ENCODE data around the gene PCDH12. TPM values are rescaled to one million over a fixed set of nuclear protein-coding genes. Genes with fewer than 3 reads are reported as not detected.

PCDH12 gene
- total RNA-seq, 1 experiment from 2014 or later, result 0.75 TPM

DNA sequence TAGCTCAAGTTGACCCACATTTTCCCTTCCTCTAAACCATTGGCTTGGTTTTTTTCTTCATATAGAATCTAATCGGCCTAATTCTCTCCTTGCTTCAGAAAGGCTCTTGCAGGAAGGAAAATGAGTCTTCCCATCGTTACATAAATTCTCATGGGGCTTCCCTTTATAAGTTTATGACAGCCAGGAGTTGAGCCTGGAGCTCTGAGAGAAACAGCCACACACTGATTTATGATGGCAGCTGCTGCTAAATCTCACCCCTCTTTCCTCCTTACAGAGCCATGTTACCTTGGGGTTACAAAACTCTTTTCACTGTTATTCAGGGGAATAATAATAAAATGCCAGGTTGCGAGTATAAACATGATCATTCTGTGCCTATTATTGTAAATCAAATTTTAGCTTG, 5.7 kb upstream of the PCDH12 start:
- DNase-seq (ENCODE audit: low spot score), result peak; percentile 26
- Histone ChIP-seq H3K36me3 (ENCODE audit: insufficient read depth, low read length, poor library complexity, severe bottlenecking) (no peaks in the 10 kb centered on the region), H3K4me3 (ENCODE audit: low read depth, low read length, poor library complexity, severe bottlenecking) (no peak overlapping the region), H3K27me3 (replicated peaks; ENCODE audit: insufficient read depth, low read depth, low read length, poor library complexity) (no peaks in the 10 kb centered on the region), H3K9me3 (ENCODE audit: low read depth, low read length, poor library complexity, severe bottlenecking) (no peaks in the 10 kb centered on the region), H3K4me1 (ENCODE audit: insufficient read depth, low read length, poor library complexity, severe bottlenecking) (peaks cover 17% of the 10 kb centered on the region), H3K27ac (ENCODE audit: low read depth, low read length, poor library complexity, severe bottlenecking) (peak overlapping the region; percentile 33)
- intact Hi-C loops (cut with micrococcal nuclease; ENCODE audit: unreplicated experiment), result no loop called here
- CTCF ChIA-PET, result no interaction called here
- POLR2A ChIA-PET (ENCODE audit: low non-redundant PET), result interaction anchor here (0.6 kb wide), 1 partner anchor 721 kb away, joined by 3 read pairs; no protein-coding TSS in a partner anchor
- TF ChIP-seq EZH2 (IDR thresholded peaks at IDR 0.05; ENCODE audit: borderline replicate concordance, low read depth, low read length, poor library complexity, severe bottlenecking), result no peak
- TF ChIP-seq, protein P1, sequence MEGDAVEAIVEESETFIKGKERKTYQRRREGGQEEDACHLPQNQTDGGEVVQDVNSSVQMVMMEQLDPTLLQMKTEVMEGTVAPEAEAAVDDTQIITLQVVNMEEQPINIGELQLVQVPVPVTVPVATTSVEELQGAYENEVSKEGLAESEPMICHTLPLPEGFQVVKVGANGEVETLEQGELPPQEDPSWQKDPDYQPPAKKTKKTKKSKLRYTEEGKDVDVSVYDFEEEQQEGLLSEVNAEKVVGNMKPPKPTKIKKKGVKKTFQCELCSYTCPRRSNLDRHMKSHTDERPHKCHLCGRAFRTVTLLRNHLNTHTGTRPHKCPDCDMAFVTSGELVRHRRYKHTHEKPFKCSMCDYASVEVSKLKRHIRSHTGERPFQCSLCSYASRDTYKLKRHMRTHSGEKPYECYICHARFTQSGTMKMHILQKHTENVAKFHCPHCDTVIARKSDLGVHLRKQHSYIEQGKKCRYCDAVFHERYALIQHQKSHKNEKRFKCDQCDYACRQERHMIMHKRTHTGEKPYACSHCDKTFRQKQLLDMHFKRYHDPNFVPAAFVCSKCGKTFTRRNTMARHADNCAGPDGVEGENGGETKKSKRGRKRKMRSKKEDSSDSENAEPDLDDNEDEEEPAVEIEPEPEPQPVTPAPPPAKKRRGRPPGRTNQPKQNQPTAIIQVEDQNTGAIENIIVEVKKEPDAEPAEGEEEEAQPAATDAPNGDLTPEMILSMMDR (conservative IDR thresholded peaks at IDR 0.05; ENCODE audit: low read depth, low read length), result no peak
- no TSS peak for BruUV-seq (replicated peaks)

DNA sequence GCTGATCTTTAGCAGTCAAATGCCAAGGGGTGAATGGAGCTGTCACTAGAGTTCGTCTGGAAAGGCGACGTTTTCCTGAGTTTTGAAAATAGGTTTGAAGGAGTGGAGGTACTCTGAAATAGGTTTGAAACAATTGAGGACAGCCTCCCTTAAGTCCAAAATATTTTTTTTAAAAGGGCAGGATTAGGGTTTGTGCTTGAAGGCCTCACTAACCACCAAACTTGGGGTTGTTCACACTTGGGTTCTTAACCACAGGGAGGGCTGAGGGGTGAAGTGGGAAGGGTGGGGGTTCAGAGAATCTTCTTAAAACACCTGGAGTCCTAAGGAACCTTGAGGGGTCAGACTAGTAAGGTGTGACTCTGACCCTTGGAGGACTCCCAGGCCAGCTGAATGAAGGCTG, 3.5 kb upstream of the PCDH12 start:
- no TSS peak for BruUV-seq (replicated peaks)
- TF ChIP-seq EZH2 (IDR thresholded peaks at IDR 0.05; ENCODE audit: borderline replicate concordance, low read depth, low read length, poor library complexity, severe bottlenecking), result no peak
- TF ChIP-seq, protein P1 (conservative IDR thresholded peaks at IDR 0.05; ENCODE audit: low read depth, low read length), result no peak
- DNase-seq (ENCODE audit: low spot score), result no peak
- intact Hi-C loops (cut with micrococcal nuclease; ENCODE audit: unreplicated experiment), result loop anchor here (2.0 kb wide), 2 partner anchors 73 to 297 kb away; no protein-coding TSS in a partner anchor
- POLR2A ChIA-PET (ENCODE audit: low non-redundant PET), result interaction anchor here (0.7 kb wide), 1 partner anchor 157 kb away, joined by 3 read pairs; no protein-coding TSS in a partner anchor
- Histone ChIP-seq H3K4me1 (ENCODE audit: insufficient read depth, low read length, poor library complexity, severe bottlenecking) (peaks cover 28% of the 10 kb centered on the region), H3K27me3 (replicated peaks; ENCODE audit: insufficient read depth, low read depth, low read length, poor library complexity) (no peaks in the 10 kb centered on the region), H3K27ac (ENCODE audit: low read depth, low read length, poor library complexity, severe bottlenecking) (no peak overlapping the region), H3K36me3 (ENCODE audit: insufficient read depth, low read length, poor library complexity, severe bottlenecking) (no peaks in the 10 kb centered on the region), H3K9me3 (ENCODE audit: low read depth, low read length, poor library complexity, severe bottlenecking) (no peaks in the 10 kb centered on the region), H3K4me3 (ENCODE audit: low read depth, low read length, poor library complexity, severe bottlenecking) (no peak overlapping the region)
- CTCF ChIA-PET, result interaction anchor here (0.5 to 2.2 kb wide), 9 partner anchors 8 to 292 kb away, joined by 3 to 47 read pairs (median 4); partner anchors contain the start of genes PCDH1 and RNF14

DNA sequence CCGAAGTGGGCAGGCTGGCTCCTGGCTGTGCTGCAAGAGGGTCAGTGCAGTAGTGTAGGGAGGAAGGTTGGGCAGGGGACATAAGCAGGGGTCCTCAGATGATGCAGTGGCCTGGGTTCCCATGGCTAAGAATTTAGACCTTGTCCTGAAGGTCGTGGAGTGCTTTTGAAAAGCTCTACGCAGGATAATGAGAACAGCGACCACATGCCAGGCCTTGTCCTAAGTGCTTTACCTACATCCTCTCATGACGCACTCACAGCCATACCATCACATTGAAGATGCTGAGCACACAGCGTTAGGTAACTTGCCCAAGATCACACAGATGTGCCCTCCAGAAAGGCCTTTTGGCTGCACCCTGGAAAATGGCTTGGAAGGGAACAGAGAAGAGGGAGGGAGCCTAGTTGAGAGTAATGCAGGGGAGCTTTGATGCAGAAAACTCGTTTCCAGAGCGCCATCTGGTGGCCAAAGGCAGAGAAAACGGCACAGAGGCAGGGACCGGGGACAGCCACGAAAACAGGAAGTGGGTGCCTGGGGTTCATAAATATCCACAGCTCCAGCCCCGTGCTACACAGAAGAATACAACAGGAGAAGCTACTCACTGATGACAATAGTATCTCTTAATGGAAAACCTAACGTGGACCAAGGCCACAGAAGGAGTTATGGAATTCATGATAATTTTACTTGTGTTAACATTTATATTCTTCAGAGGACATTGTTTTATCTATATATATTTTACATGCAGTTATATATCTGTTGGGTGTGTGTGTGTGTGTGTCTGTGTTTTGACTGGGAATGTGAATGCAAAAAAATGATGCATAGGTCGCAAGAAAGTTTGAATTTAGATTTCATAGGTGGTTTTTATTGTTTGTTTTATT, 2.7 kb upstream of the PCDH12 start:
- BruUV-seq (replicated peaks), result no TSS peak
- peak; percentile 93 for DNase-seq (ENCODE audit: low spot score)
- intact Hi-C loops (cut with micrococcal nuclease; ENCODE audit: unreplicated experiment), result loop anchor here (1.0 to 2.0 kb wide), 3 partner anchors 72 to 296 kb away; no protein-coding TSS in a partner anchor
- no peak overlapping the region for H3K27ac ChIP-seq (ENCODE audit: low read depth, low read length, poor library complexity, severe bottlenecking)
- no peaks in the 10 kb centered on the region for H3K9me3 ChIP-seq (ENCODE audit: low read depth, low read length, poor library complexity, severe bottlenecking)
- H3K36me3 ChIP-seq (ENCODE audit: insufficient read depth, low read length, poor library complexity, severe bottlenecking), result no peaks in the 10 kb centered on the region
- ChIA-PET CTCF (interaction anchor here (0.5 to 2.2 kb wide), 13 partner anchors 9 to 388 kb away, joined by 3 to 47 read pairs (median 4); partner anchors contain the start of genes PCDH1 and RNF14), POLR2A (ENCODE audit: low non-redundant PET) (interaction anchor here (0.6 to 0.7 kb wide), 2 partner anchors 157 to 267 kb away, joined by 3 read pairs; no protein-coding TSS in a partner anchor)
- H3K4me3 ChIP-seq (ENCODE audit: low read depth, low read length, poor library complexity, severe bottlenecking), result no peak overlapping the region
- no peaks in the 10 kb centered on the region for H3K27me3 ChIP-seq (replicated peaks; ENCODE audit: insufficient read depth, low read depth, low read length, poor library complexity)
- TF ChIP-seq, protein P1 (conservative IDR thresholded peaks at IDR 0.05; ENCODE audit: low read depth, low read length), result peak; percentile 94
- no peak for TF ChIP-seq EZH2 (IDR thresholded peaks at IDR 0.05; ENCODE audit: borderline replicate concordance, low read depth, low read length, poor library complexity, severe bottlenecking)
- H3K4me1 ChIP-seq (ENCODE audit: insufficient read depth, low read length, poor library complexity, severe bottlenecking), result peaks cover 28% of the 10 kb centered on the region

Measured in A673 (cell line).